CD4-positive, alpha-beta T cell (primary cell): ENCODE results near the gene GNE. TPM values are rescaled to one million over a fixed set of nuclear protein-coding genes. Genes with fewer than 3 reads are reported as not detected.

Experiments
- ATAC-seq: fragments of 200-7000 bp; cut with Tn5 transposase; one replicate; pipeline ENCODE4 v1.10.0; 2022; ENCODE audit warnings: mild to moderate bottlenecking; ENCODE audit not compliant: poor library complexity
- CTCF ChIA-PET: fragments of 350-600 bp; sonication (Branson Sonifier 250); formaldehyde crosslinking; loops from one replicate; lab custom pipeline; 2021; ENCODE audit warnings: antibody characterized with exemption, inconsistent platforms; lab: Charles Lee
- POLR2A ChIA-PET: fragments of 350-600 bp; sonication (Branson Sonifier 250); formaldehyde crosslinking; loops from one replicate; lab custom pipeline; 2021; ENCODE audit warnings: antibody characterized with exemption, inconsistent platforms; lab: Charles Lee
- DNase-seq, 14 experiments: peaks; one replicate each; pipeline ENCODE4 v3.0.0-alpha.2; 2013 to 2020; ENCODE audit warnings: mixed read lengths in 2 of 14
- H3K27ac ChIP-seq, 2 donors: one replicate each; pipeline versions ENCODE4 v1.5.1 to v1.7.0; 2013; ENCODE audit warnings: low read length in 2 of 2, low read depth in 1 of 2, mild to moderate bottlenecking in 1 of 2
- H3K27me3 ChIP-seq, 2 experiments: 1 replicate in 1 of 2; 2 replicates in 1 of 2; pipeline versions ENCODE4 v1.6.1 to v1.7.0; 2013; ENCODE audit warnings: low read length in 2 of 2, control low read depth in 1 of 2, mild to moderate bottlenecking in 1 of 2, moderate library complexity in 1 of 2; ENCODE audit not compliant: insufficient read depth in 2 of 2, control insufficient read depth in 1 of 2
- H3K36me3 ChIP-seq: one replicate; pipeline ENCODE4 v1.6.1; 2013; ENCODE audit warnings: low read length, control low read depth; ENCODE audit not compliant: insufficient read depth
- H3K4me1 ChIP-seq: one replicate; pipeline ENCODE4 v1.6.1; 2013; ENCODE audit warnings: low read length, control low read depth; ENCODE audit not compliant: insufficient read depth
- H3K4me3 ChIP-seq: one replicate; pipeline ENCODE4 v1.5.1; 2013; ENCODE audit warnings: mild to moderate bottlenecking, low read length, moderate library complexity
- H3K9me3 ChIP-seq, 2 experiments: 1 replicate in 1 of 2; 2 replicates in 1 of 2; pipeline versions ENCODE4 v1.6.1 to v1.7.0; 2013; ENCODE audit warnings: low read length in 2 of 2, mild to moderate bottlenecking in 2 of 2, control low read depth in 1 of 2, moderate library complexity in 1 of 2; ENCODE audit not compliant: control insufficient read depth in 1 of 2, insufficient read depth in 1 of 2
- H3K27ac Mint-ChIP-seq: one replicate; pipeline ENCODE4 v1.8.0; 2020; ENCODE audit warnings: mixed read lengths
- H3K27me3 Mint-ChIP-seq: one replicate; pipeline ENCODE4 v1.8.0; 2021; ENCODE audit warnings: mixed read lengths
- H3K36me3 Mint-ChIP-seq: one replicate; pipeline ENCODE4 v1.8.0; 2021; ENCODE audit warnings: low read depth, mixed read lengths
- H3K4me1 Mint-ChIP-seq: one replicate; pipeline ENCODE4 v1.8.0; 2021; ENCODE audit warnings: low read depth, mixed read lengths
- H3K4me3 Mint-ChIP-seq: one replicate; pipeline ENCODE4 v1.8.0; 2020; ENCODE audit warnings: mild to moderate bottlenecking, mixed read lengths
- H3K9me3 Mint-ChIP-seq: one replicate; pipeline ENCODE4 v1.8.0; 2020; ENCODE audit warnings: mixed read lengths
- intact Hi-C, 2 experiments: fragments of 100-400 bp; cut with DNase I in 1 of 2; cut with micrococcal nuclease in 1 of 2; formaldehyde crosslinking; loops; one replicate each; pipeline versions ENCODE4 v1.15.1 to v1.9.0; 2023 to 2025; cut with DNase I, micrococcal nuclease
- total RNA-seq, 174 experiments: library from RNA in 2 of 174; stranded (reverse) in 2 of 174; gene quantifications; one replicate each; pipeline ENCODE4 v1.2.3 and lab custom pipeline; 2021 to 2026
- TF ChIP-seq, protein P1 (sequence below): fragments of 200-600 bp; IDR thresholded peaks from one replicate; pipeline ENCODE4 v1.8.0; 2022; ENCODE audit warnings: antibody characterized with exemption, mild to moderate bottlenecking

Gene GNE
- total RNA-seq, 2 experiments from 2014 or later, result 12.5 to 14.6 TPM

DNA sequence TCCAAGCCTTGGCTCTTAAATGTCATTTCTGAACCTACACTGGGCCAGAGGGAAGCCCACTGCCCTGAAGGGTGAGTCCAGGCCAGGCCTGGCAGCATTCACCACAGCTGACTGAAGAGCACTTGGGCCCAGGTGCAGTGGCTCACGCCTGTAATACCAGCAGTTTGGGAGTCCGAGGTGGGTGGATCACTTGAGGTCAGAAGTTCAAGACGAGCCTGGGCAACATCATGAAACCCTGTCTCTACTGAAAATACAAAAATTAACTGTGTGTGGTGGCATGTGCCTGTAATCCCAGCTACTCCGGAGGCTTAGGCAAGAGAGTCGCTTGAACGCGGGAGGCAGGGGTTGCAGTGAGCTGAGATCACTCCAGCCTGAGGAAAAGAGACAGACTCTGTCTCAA lies 84.0 kb downstream of the GNE start:
- Histone ChIP-seq H3K4me3 (no peak overlapping the region), H3K27me3 (no peaks in the 10 kb centered on the region), H3K27ac (no peak overlapping the region), H3K36me3 (no peaks in the 10 kb centered on the region), H3K4me1 (no peaks in the 10 kb centered on the region), H3K9me3 (no peaks in the 10 kb centered on the region)
- intact Hi-C loops, result no loop called here
- Mint-ChIP-seq H3K9me3 (no peaks in the 10 kb centered on the region), H3K27ac (no peak overlapping the region), H3K27me3 (no peaks in the 10 kb centered on the region), H3K4me1 (no peaks in the 10 kb centered on the region), H3K36me3 (no peaks in the 10 kb centered on the region), H3K4me3 (no peak overlapping the region)
- ChIA-PET CTCF (interaction anchor here (1.1 kb wide), 1 partner anchor 71 kb away, joined by 3 read pairs; no protein-coding TSS in a partner anchor), POLR2A (no interaction called here)
- DNase-seq, result no peak
- TF ChIP-seq, protein P1, sequence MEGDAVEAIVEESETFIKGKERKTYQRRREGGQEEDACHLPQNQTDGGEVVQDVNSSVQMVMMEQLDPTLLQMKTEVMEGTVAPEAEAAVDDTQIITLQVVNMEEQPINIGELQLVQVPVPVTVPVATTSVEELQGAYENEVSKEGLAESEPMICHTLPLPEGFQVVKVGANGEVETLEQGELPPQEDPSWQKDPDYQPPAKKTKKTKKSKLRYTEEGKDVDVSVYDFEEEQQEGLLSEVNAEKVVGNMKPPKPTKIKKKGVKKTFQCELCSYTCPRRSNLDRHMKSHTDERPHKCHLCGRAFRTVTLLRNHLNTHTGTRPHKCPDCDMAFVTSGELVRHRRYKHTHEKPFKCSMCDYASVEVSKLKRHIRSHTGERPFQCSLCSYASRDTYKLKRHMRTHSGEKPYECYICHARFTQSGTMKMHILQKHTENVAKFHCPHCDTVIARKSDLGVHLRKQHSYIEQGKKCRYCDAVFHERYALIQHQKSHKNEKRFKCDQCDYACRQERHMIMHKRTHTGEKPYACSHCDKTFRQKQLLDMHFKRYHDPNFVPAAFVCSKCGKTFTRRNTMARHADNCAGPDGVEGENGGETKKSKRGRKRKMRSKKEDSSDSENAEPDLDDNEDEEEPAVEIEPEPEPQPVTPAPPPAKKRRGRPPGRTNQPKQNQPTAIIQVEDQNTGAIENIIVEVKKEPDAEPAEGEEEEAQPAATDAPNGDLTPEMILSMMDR, result no peak
- ATAC-seq, result no peak

DNA sequence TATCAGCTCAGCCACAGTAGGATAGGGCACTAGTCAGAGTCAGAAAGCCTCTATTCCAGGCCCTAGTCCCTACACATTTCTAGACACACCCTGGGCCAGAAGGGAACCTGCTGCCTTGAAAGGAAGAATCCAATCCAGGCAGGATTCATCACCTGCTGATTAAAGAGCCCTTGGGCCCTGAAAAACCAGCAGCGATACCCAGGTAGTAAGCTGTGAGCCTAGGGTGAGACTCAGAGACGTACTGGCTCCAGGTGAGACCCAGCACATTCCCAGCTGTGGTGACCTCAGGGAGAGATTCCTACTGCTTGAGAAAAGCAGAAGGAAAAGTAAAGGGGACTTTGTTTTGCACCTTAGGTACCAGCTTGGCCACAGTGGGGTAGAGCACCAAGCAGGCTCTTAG lies 84.4 kb downstream of the GNE start:
- Histone ChIP-seq H3K27ac (no peak overlapping the region), H3K9me3 (no peaks in the 10 kb centered on the region), H3K4me3 (no peak overlapping the region), H3K27me3 (no peaks in the 10 kb centered on the region), H3K4me1 (no peaks in the 10 kb centered on the region), H3K36me3 (no peaks in the 10 kb centered on the region)
- Mint-ChIP-seq H3K36me3 (no peaks in the 10 kb centered on the region), H3K27ac (no peak overlapping the region), H3K9me3 (no peaks in the 10 kb centered on the region), H3K4me1 (no peaks in the 10 kb centered on the region), H3K27me3 (no peaks in the 10 kb centered on the region), H3K4me3 (no peak overlapping the region)
- ChIA-PET POLR2A (no interaction called here), CTCF (interaction anchor here (0.7 to 1.1 kb wide), 2 partner anchors 71 to 196 kb away, joined by 3 to 4 read pairs; no protein-coding TSS in a partner anchor)
- DNase-seq, result no peak
- intact Hi-C loops, result no loop called here
- TF ChIP-seq, protein P1, result no peak
- no peak for ATAC-seq

DNA sequence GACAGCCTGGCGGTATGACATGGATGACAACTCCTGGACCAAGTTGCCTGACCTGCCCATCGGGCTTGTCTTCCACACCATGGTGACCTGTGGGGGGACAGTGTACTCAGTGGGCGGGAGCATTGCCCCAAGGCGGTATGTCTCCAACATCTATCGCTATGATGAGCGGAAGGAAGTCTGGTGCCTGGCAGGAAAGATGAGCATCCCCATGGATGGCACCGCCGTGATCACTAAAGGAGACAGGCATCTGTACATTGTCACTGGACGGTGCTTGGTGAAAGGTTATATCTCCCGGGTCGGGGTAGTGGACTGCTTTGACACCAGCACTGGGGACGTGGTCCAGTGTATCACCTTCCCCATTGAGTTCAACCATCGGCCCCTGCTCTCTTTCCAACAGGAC lies 87.7 kb downstream of the GNE start:
- no peaks in the 10 kb centered on the region for H3K9me3 ChIP-seq
- intact Hi-C loops, result no loop called here
- no peak overlapping the region for H3K27ac Mint-ChIP-seq
- no peaks in the 10 kb centered on the region for H3K27me3 ChIP-seq
- TF ChIP-seq, protein P1, result no peak
- H3K4me3 Mint-ChIP-seq, result no peak overlapping the region
- no peaks in the 10 kb centered on the region for H3K27me3 Mint-ChIP-seq
- CTCF ChIA-PET, result interaction anchor here (7.5 kb wide), 1 partner anchor 69 kb away, joined by 122 read pairs; no protein-coding TSS in a partner anchor
- no peak overlapping the region for H3K27ac ChIP-seq
- no peaks in the 10 kb centered on the region for H3K36me3 ChIP-seq
- H3K36me3 Mint-ChIP-seq, result no peaks in the 10 kb centered on the region
- H3K4me1 Mint-ChIP-seq, result no peaks in the 10 kb centered on the region
- ATAC-seq (no peak), DNase-seq (no peak)
- H3K9me3 Mint-ChIP-seq, result no peaks in the 10 kb centered on the region
- no peak overlapping the region for H3K4me3 ChIP-seq
- H3K4me1 ChIP-seq, result peaks cover 12% of the 10 kb centered on the region
- POLR2A ChIA-PET, result no interaction called here
